ENCODE results near the gene TBL1X.

GRCh38 chrX:9562851-9563250 lies 98.0 kb downstream of the TBL1X start:
- TF ChIP-seq POLR2A (IDR thresholded peaks at IDR 0.05): no peak
- TF ChIP-seq, protein P1, sequence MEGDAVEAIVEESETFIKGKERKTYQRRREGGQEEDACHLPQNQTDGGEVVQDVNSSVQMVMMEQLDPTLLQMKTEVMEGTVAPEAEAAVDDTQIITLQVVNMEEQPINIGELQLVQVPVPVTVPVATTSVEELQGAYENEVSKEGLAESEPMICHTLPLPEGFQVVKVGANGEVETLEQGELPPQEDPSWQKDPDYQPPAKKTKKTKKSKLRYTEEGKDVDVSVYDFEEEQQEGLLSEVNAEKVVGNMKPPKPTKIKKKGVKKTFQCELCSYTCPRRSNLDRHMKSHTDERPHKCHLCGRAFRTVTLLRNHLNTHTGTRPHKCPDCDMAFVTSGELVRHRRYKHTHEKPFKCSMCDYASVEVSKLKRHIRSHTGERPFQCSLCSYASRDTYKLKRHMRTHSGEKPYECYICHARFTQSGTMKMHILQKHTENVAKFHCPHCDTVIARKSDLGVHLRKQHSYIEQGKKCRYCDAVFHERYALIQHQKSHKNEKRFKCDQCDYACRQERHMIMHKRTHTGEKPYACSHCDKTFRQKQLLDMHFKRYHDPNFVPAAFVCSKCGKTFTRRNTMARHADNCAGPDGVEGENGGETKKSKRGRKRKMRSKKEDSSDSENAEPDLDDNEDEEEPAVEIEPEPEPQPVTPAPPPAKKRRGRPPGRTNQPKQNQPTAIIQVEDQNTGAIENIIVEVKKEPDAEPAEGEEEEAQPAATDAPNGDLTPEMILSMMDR (IDR thresholded peaks at IDR 0.05): peak in 1 of 4 experiments; percentile 12
